Measurements from ENCODE around the gene LRMDA.

GRCh38 chr10:76127984-76128589, 696.7 kb downstream of the LRMDA start:
- TF ChIP-seq CTCF (IDR thresholded peaks at IDR 0.05) = no peak
- no peak for TF ChIP-seq EZH2 (IDR thresholded peaks at IDR 0.05; ENCODE audit: borderline replicate concordance, insufficient read depth, low read depth, low read length, poor library complexity, severe bottlenecking)
